Panc1 (cell line): ENCODE results near the gene FPR3. TPM values are rescaled to one million over a fixed set of nuclear protein-coding genes. Genes with fewer than 3 reads are reported as not detected.

ENCODE experiments used
- ATAC-seq: fragments of 200-7000 bp; cut with Tn5 transposase; 2 replicates; pipeline ENCODE4 v1.9.1; 2020; ENCODE audit warnings: mild to moderate bottlenecking, moderate library complexity
- BruUV-seq: library from RNA; stranded (reverse); fragments of 400-500 nt; replicated peaks from 2 replicates; lab custom pipeline; 2021; lab: Mats Ljungman, UMichigan
- CTCF ChIA-PET: fragments of 300-600 bp; sonication (Branson Sonifier 250); formaldehyde crosslinking; loops from one replicate; lab custom pipeline; 2022; ENCODE audit warnings: antibody characterized with exemption; lab: Charles Lee
- POLR2A ChIA-PET: fragments of 300-600 bp; sonication (Branson Sonifier 250); formaldehyde crosslinking; loops from one replicate; lab custom pipeline; 2022; ENCODE audit warnings: antibody characterized with exemption; lab: Charles Lee
- DNase-seq: peaks from one replicate; pipeline ENCODE4 v3.0.0-alpha.2; 2010; ENCODE audit warnings: low read depth, low spot score
- H3K27ac ChIP-seq: 2 replicates; pipeline ENCODE4 v1.5.1; 2011; ENCODE audit warnings: mild to moderate bottlenecking, low read length, inconsistent platforms
- H3K27me3 ChIP-seq: fragments of 200-500 bp; sonication (Bioruptor generic); 2 replicates; pipeline ENCODE4 v1.6.0; 2014; ENCODE audit warnings: low read length, inconsistent platforms; ENCODE audit not compliant: control insufficient read depth, insufficient read depth
- H3K36me3 ChIP-seq: fragments of 200-500 bp; sonication (Bioruptor generic); 2 replicates; pipeline ENCODE4 v1.5.1; 2014; ENCODE audit warnings: inconsistent platforms, mild to moderate bottlenecking, low read length, moderate library complexity; ENCODE audit not compliant: control insufficient read depth, insufficient read depth
- H3K4me1 ChIP-seq: 2 replicates; pipeline ENCODE4 v1.5.1; 2011; ENCODE audit warnings: inconsistent platforms, mild to moderate bottlenecking, low read length, moderate library complexity; ENCODE audit not compliant: control insufficient read depth, insufficient read depth
- H3K4me3 ChIP-seq, 2 experiments: 2 replicates each; pipeline ENCODE4 v1.5.1; 2011 to 2012; ENCODE audit warnings: low read depth in 2 of 2, low read length in 2 of 2, mild to moderate bottlenecking in 2 of 2, inconsistent platforms in 1 of 2, moderate library complexity in 1 of 2
- H3K9me3 ChIP-seq: fragments of 200-500 bp; sonication (Bioruptor generic); 2 replicates; pipeline ENCODE4 v1.5.1; 2014; ENCODE audit warnings: low read depth, mild to moderate bottlenecking, inconsistent platforms, low read length, moderate library complexity; ENCODE audit not compliant: control insufficient read depth, insufficient read depth
- CTCF ChIP-seq: fragments of 450-650 bp; IDR thresholded peaks from 2 replicates; pipeline ENCODE4 v1.5.1; 2017; ENCODE audit warnings: mild to moderate bottlenecking
- POLR2AphosphoS5 ChIP-seq: IDR thresholded peaks from 2 replicates; pipeline ENCODE4 v1.6.1; 2012; ENCODE audit warnings: mild to moderate bottlenecking, low read depth, low read length, moderate library complexity
- SIN3A ChIP-seq: IDR thresholded peaks from 2 replicates; pipeline ENCODE4 v1.6.1; 2012; ENCODE audit warnings: low read depth, mild to moderate bottlenecking, low read length, moderate library complexity, borderline replicate concordance; ENCODE audit not compliant: insufficient read depth
- TCF7L2 ChIP-seq: IDR thresholded peaks from 2 replicates; pipeline ENCODE4 v1.6.1; 2011; ENCODE audit warnings: mild to moderate bottlenecking, low read depth, low read length, inconsistent platforms
- in situ Hi-C: cut with HindIII; loops from 2 replicates; pipeline ENCODE4 v1.10.0; 2016; ENCODE audit warnings: low sequenced_read_pairs, low pct_unique_long_range_greater_than_20kb
- intact Hi-C: fragments of 100-400 bp; cut with micrococcal nuclease; formaldehyde crosslinking; loops from one replicate; pipeline ENCODE4 v1.10.0; 2022; ENCODE audit not compliant: unreplicated experiment
- total RNA-seq: library from RNA; stranded (reverse); gene quantifications from one replicate; pipeline ENCODE4 v1.2.1, GENCODE V29; 2021; ENCODE audit not compliant: unreplicated experiment
- TF ChIP-seq, protein P1 (sequence below), 2 experiments: IDR thresholded peaks; 2 replicates each; pipeline ENCODE4 v1.6.1; 2011 to 2012; ENCODE audit warnings: low read depth in 2 of 2, control low read depth in 1 of 2, low read length in 1 of 2, mild to moderate bottlenecking in 1 of 2, moderate library complexity in 1 of 2; ENCODE audit not compliant: insufficient read depth in 1 of 2

Gene FPR3
- total RNA-seq, 1 experiment from 2014 or later, result 0.08 TPM

DNA sequence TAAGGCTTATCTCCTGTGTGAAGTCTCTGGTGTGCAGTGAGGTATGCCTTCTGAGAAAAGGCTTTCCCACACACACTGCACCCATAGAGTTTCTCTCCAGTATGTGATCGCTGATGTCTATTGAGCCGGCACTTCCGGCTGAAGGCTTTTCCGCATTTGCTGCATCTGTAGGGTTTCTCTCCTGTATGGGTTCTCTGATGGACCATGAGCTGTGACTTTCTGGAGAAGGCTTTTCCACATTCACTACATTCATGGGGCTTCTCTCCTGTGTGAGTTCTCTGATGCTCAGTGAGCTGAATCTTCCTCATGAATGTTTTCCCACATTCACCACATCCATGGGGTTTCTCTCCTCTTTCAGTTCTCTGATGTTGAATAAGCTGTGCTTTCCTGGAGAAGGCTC is 78.1 kb downstream of the FPR3 start:
- Histone ChIP-seq H3K36me3 (no peaks in the 10 kb centered on the region), H3K4me1 (no peaks in the 10 kb centered on the region), H3K27ac (no peak overlapping the region), H3K9me3 (peaks cover 37% of the 10 kb centered on the region), H3K4me3 (no peak overlapping the region), H3K27me3 (no peaks in the 10 kb centered on the region)
- DNase-seq, result no peak
- BruUV-seq, result no TSS peak
- in situ Hi-C loops, result no loop called here
- TF ChIP-seq TCF7L2, result no peak
- no peak for TF ChIP-seq SIN3A
- no peak for TF ChIP-seq CTCF
- TF ChIP-seq, protein P1, sequence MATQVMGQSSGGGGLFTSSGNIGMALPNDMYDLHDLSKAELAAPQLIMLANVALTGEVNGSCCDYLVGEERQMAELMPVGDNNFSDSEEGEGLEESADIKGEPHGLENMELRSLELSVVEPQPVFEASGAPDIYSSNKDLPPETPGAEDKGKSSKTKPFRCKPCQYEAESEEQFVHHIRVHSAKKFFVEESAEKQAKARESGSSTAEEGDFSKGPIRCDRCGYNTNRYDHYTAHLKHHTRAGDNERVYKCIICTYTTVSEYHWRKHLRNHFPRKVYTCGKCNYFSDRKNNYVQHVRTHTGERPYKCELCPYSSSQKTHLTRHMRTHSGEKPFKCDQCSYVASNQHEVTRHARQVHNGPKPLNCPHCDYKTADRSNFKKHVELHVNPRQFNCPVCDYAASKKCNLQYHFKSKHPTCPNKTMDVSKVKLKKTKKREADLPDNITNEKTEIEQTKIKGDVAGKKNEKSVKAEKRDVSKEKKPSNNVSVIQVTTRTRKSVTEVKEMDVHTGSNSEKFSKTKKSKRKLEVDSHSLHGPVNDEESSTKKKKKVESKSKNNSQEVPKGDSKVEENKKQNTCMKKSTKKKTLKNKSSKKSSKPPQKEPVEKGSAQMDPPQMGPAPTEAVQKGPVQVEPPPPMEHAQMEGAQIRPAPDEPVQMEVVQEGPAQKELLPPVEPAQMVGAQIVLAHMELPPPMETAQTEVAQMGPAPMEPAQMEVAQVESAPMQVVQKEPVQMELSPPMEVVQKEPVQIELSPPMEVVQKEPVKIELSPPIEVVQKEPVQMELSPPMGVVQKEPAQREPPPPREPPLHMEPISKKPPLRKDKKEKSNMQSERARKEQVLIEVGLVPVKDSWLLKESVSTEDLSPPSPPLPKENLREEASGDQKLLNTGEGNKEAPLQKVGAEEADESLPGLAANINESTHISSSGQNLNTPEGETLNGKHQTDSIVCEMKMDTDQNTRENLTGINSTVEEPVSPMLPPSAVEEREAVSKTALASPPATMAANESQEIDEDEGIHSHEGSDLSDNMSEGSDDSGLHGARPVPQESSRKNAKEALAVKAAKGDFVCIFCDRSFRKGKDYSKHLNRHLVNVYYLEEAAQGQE (IDR thresholded peaks at IDR 0.05; ENCODE audit: insufficient read depth in 1 of 2, low read depth in 2 of 2, low read length in 1 of 2), result no peak
- no peak for TF ChIP-seq POLR2AphosphoS5
- CTCF ChIA-PET, result no interaction called here
- ATAC-seq, result no peak
- intact Hi-C loops, result no loop called here
- POLR2A ChIA-PET, result no interaction called here

Other genes starting within 250 kb of the FPR3 start
- gene ZNF175, start 223.9 kb upstream of the FPR3 start, total RNA-seq, result 7.3 TPM
- not detected for gene SIGLEC5, start 164.8 kb upstream of the FPR3 start, total RNA-seq
- gene SIGLEC14, start 148.3 kb upstream of the FPR3 start, total RNA-seq, result not detected
- 14.3 TPM for gene SPACA6, start 101.8 kb upstream of the FPR3 start, total RNA-seq
- not detected for gene HAS1, start 71.2 kb upstream of the FPR3 start, total RNA-seq
- not detected for gene FPR1, start 43.3 kb upstream of the FPR3 start, total RNA-seq
- not detected for gene FPR2, start 34.0 kb upstream of the FPR3 start, total RNA-seq
- 3.6 TPM for gene ZNF577, start 92.8 kb downstream of the FPR3 start, total RNA-seq
- gene ZNF649, start 109.9 kb downstream of the FPR3 start, total RNA-seq, result 4.3 TPM
- 3.1 TPM for gene ZNF613, start 132.3 kb downstream of the FPR3 start, total RNA-seq
- 5.1 TPM for gene ZNF350, start 191.7 kb downstream of the FPR3 start, total RNA-seq
- 3.6 TPM for gene ZNF615, start 213.1 kb downstream of the FPR3 start, total RNA-seq
- gene ZNF614, start 233.2 kb downstream of the FPR3 start, total RNA-seq, result 4.1 TPM